Heart left ventricle (tissue), 13 donors: ENCODE data around the gene WNT16.

Experiments
- CTCF ChIP-seq, 12 donors: fragments of 200-600 bp; sonication (generic) in 4 of 12; IDR thresholded peaks; one replicate each; pipeline versions ENCODE4 v1.5.0 to v1.8.0; 2018 to 2022; ENCODE audit warnings: antibody characterized with exemption in 12 of 12, mild to moderate bottlenecking in 5 of 12
- POLR2A ChIP-seq, 2 donors: fragments of 450-650 bp; IDR thresholded peaks; one replicate each; pipeline ENCODE4 v1.6.1; 2017; ENCODE audit warnings: antibody characterized with exemption in 2 of 2, mild to moderate bottlenecking in 2 of 2, moderate library complexity in 2 of 2
- donor health status: ischemic (EF 13 %, LVEDD 7.1; RV severe dilation, severe dysfunction).
- donor health status: DM: no; HTN: yes; CAD: no.
- donor health status: DM: no; HTN: no; CAD: no.
- donor health status: ischemic (EF 25% LVEDD 6.9; RV normal size, moderate dysfunction).
- donor health status: ischemic (EF 25% LVEDD 5.7; RV mildly dilated, moderate dysfunction).
- donor health status: ischemic (EF 35%, LVEDD 5.7; RV mildly dilated, moderate dysfunction).
- donor health status: nonischemic (EF 11% LVEDD 7.7; RV severe dilation, severe dysfunction).
- donor health status: DM: yes; HTN: yes; CAD: no.
- donor health status: PGD.
- donor health status: ischemic (EF 29% LVEDD 5.4; RV normal size, mild dysfunction).
- donor health status: nonischemic (EF 23%, LVEDD 6.1; RV moderate dilation, normal function).

- TF ChIP-seq CTCF (IDR thresholded peaks at IDR 0.05) (no peak), POLR2A (IDR thresholded peaks at IDR 0.05) (no peak)
Observed at GRCh38 chr7:121304102-121304658, 24.6 kb upstream of the WNT16 start.
